GM18505 (cell line): Measurements from ENCODE around the gene GPATCH8.

Experiments used
- ATAC-seq: cut with Tn5 transposase; IDR thresholded peaks from one replicate; pipeline ENCODE4 v1.9.1; 2021; ENCODE audit not compliant: unreplicated experiment
- POLR2A ChIP-seq: IDR thresholded peaks from 4 replicates; pipeline ENCODE4 v1.6.1; 2011; ENCODE audit warnings: borderline replicate concordance; ENCODE audit not compliant: insufficient read depth, insufficient read length; ENCODE audit errors: extremely low read depth

Gene GPATCH8

GRCh38 chr17:44361292-44362260 is 141.6 kb downstream of the GPATCH8 start:
- no peak for TF ChIP-seq POLR2A
- ATAC-seq = no peak

- ATAC-seq = no peak
- no peak for TF ChIP-seq POLR2A
These were observed 142.4 kb downstream of the GPATCH8 start for GRCh38 chr17:44360826-44361225.

GRCh38 chr17:44360144-44360533 is 143.1 kb downstream of the GPATCH8 start:
- no peak for TF ChIP-seq POLR2A

DNA sequence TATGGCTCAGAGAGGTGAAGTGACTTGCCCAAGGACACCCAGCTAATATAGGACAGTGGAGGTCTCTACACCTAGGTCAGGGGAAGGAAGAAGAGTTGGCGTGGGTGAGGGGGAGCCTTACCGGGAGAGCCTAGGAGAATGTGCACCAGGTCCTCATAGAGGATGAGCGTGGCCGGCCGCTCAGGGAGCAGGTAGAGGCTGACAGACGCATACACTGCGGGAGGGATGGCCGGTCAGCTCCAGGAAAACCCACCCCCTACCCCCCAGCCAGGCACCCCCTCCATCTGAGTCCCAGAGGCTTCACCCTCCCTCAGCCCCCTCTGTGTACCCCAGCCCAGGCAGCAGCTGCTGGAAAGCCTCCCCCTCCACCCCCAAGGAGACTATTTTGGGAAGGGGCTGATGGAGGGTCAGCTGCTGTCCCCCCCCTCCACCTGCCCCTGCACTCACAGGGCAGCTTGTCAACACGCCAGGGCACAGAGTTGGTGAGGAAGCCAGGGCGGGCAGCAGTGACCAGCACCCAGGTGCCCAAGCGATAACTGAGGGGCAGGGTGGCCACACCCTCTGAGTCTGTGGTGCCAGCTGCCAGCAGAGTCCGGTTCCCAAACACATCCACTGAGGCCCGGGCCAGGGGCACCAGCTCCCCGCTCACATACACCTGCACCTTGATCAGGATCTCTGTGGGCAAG is 143.6 kb downstream of the GPATCH8 start:
- ATAC-seq = no peak
- TF ChIP-seq POLR2A = no peak

More at GRCh38 chr17:44360144-44360533, 143.1 kb downstream of the GPATCH8 start:
- ATAC-seq = no peak

DNA sequence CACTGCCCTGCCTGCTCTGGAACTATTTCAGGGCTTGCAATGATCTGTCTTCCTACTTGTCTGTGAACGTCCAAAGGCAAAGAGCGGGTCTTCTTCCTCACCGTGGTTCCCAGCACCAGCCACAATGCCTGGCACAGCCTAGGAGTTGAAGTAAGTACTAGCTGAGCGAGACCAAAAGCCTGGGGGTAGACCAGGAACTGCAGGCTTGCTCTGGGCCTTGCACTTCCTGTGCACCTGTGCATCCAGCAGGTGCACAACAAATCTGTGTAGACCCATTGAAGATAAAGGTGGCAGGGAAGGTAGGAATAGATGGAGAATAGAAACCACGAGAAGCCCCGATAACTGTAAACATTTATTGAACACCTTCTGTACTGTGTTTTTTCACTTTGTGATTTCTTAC is 144.2 kb downstream of the GPATCH8 start:
- ATAC-seq = no peak
- no peak for TF ChIP-seq POLR2A

- no peak for TF ChIP-seq POLR2A
- ATAC-seq = no peak
These were observed 145.1 kb downstream of the GPATCH8 start for GRCh38 chr17:44358066-44358465.

DNA sequence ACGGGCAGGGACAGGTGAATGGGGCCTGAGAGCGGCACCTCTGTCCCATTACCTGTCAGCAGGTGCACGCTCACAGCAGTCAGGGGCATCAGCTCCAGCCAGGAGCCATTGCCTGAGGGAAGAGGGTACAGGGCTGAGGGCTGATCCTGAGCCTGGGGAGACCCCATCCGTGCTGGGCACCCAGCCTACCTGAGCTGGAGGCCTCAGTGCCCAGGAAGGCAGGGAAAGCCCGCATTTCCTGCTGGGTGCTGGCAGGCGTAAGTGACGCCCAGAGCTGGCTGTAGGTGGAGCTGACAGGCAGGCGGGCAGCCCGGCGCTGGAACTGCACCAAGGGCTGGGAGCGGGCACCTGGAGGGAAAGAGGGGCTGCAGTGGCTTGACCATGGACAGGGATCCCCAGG is 147.0 kb downstream of the GPATCH8 start:
- no peak for ATAC-seq
- no peak for TF ChIP-seq POLR2A

DNA sequence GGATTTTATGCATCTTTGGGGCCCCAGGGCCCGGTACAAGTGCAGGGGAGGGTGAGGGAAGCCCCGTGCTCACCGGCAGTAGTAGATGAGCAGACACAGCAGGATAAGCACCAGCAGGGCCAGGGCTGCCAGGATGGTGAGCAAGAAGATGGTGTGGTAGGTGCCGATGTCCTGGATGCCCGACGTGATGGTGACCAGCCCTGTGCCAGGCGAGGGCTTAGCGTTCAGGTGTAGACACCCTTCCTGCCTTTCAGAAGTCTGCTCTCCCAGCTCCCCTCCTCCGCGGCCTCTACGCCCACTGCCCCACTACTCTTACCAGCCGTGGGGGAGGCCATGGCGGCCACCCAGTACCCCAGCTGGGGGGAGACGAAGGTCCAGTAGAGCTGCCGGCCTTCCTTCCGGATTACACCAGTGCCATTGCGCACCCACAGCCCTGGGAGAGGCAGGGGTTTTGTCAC is 147.5 kb downstream of the GPATCH8 start:
- ATAC-seq = no peak
- no peak for TF ChIP-seq POLR2A

DNA sequence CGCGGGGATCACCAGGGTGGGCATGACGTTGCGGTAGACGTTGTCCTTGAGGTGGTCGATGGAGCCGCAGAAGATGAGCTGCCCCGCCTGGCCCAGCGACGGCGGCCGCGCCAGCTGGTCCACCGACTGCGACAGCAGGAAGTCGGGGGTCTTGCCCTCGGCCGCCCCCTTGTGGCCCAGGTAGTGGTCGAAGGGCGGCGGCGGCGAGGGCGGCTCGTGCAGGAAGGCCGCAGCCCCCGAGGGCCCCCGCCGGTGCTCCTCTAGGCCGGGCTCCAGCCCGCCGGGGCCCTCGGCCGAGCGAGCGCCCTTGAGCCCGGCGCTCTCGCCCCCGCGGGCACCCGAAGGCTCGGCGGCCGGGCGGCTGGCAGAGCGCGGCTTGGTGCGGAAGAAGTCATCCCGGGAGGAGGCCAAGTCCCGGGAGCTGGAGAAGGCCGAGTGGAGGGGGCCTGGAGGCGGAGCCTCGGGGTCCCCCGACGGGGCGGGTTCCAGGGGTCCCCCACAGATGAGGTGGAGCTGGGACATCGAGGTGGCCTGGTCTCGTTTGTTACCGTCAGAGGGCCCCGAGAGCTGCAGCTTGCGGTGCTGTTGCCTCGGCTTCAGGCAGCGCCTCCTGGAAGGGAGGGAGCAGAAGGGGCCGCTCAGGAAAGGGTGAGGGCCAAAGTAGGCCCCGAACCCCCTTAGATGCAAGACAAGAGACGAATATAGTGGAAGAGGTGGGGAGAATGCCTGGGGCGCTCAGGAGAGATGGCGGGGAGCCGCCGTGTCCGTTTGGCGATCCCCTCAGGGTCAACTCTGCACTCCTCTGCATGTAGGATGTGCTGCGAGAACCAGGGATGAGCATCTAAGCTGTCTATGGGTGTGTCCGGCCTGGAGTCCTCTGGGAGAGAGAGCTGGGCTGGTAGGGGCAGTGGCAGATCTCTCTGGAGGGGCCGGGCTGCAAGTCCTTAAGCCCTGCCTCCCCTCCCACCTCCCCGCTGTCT is 148.3 kb downstream of the GPATCH8 start:
- no peak for TF ChIP-seq POLR2A

GRCh38 chr17:44353672-44354331 is 149.4 kb downstream of the GPATCH8 start:
- TF ChIP-seq POLR2A = peak; percentile 10
- ATAC-seq = no peak

More for the DNA sequence above, 148.3 kb downstream of the GPATCH8 start:
- ATAC-seq = no peak

DNA sequence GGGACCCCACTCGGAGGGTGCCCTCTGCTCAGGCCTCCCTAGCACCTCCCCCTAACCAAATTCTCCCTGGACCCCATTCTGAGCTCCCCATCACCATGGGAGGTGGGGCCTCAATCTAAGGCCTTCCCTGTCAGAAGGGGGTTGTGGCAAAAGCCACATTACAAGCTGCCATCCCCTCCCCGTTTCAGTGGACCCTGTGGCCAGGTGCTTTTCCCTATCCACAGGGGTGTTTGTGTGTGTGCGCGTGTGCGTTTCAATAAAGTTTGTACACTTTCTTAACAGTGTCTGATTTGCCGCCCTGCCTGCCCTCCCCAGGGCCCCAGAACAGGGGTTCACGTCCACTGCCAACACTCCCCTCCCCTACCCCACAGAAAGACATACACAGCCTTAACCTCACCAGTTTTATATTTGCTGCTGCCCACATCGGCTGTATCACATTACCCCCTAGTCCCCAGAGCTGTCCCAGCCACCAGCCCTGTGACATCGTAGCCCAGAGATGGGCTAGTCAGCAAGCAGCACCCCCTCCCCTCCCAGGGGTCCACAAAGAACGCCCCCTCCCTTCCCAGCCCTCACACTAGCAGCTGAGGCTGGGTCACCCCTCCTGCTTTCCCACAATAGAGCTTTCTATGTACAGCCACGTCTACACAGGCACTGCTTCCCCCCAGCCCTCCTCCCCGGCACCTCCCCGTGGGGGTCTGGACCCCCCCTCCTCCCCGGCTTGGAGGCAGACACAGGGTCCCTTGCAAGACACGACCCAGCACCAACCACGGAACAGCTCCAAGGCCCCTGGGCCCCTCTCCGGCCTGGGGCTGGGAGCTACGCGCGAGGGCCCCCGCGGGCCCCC is 150.2 kb downstream of the GPATCH8 start:
- ATAC-seq = no peak

GRCh38 chr17:44351961-44352827 is 151.0 kb downstream of the GPATCH8 start:
- no peak for ATAC-seq
- no peak for TF ChIP-seq POLR2A

More for the DNA sequence above, 150.2 kb downstream of the GPATCH8 start:
- TF ChIP-seq POLR2A = peak; percentile 37
